22Rv1 (cell line): ENCODE results near the gene CNPY1.
"Not testable (repeated sequence)": the region's sequence is repeated elsewhere in the genome, so short reads cannot be mapped to it uniquely, and the experiment has no call there.

Experiments
- H3K27ac ChIP-seq: fragments of 450-650 bp; 2 replicates; pipeline ENCODE4 v1.5.1; 2017
- CTCF ChIP-seq: fragments of 450-650 bp; IDR thresholded peaks from 2 replicates; pipeline ENCODE4 v1.5.1; 2017; ENCODE audit warnings: mild to moderate bottlenecking
- ZFX ChIP-seq: fragments of 450-650 bp; IDR thresholded peaks from 2 replicates; pipeline ENCODE4 v1.6.1; 2017; ENCODE audit warnings: antibody characterized with exemption, borderline replicate concordance

Gene CNPY1

GRCh38 chr7:155565596-155565995, 19.2 kb upstream of the CNPY1 start:
- no peak overlapping the region for H3K27ac ChIP-seq
- no peak for TF ChIP-seq ZFX
- TF ChIP-seq CTCF: no peak

GRCh38 chr7:155562976-155563375, 16.6 kb upstream of the CNPY1 start:
- not testable (repeated sequence) for H3K27ac ChIP-seq

GRCh38 chr7:155562106-155562505, 15.7 kb upstream of the CNPY1 start:
- H3K27ac ChIP-seq: no peak overlapping the region
- TF ChIP-seq CTCF (no peak), ZFX (no peak)

- no peak for TF ChIP-seq CTCF
- no peak for TF ChIP-seq ZFX
- H3K27ac ChIP-seq: no peak overlapping the region
Measured at GRCh38 chr7:155560982-155561686, 14.8 kb upstream of the CNPY1 start.

GRCh38 chr7:155560196-155560885, 14.0 kb upstream of the CNPY1 start:
- no peak for TF ChIP-seq ZFX
- TF ChIP-seq CTCF: no peak

DNA sequence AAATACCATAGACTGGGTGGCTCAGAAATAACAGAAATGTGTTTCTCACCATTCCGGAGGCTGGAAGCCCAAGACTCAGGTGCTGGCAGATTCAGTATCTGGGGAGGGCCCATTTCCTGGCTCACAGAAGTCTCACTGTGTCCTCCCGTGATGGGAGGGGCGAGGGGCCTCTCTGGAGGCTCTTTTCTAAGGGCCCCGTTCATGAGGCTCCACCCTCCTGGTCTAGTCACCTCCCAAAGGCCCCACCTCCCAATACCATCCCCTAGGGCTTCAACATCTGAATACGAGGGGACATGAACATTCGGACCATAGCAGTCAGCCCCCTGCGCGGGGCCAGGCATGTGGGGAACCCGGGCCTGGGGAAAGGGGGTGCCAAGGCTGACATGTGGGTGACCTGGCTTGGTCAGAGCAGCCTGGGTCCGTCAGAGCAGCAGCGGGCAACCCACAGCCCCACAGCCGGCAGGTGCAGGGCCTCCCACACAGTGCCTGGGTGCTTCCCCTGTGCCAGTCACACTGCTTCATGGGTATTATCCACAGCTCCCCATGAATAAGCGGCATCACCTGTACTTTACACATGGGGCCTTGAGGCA, 13.3 kb upstream of the CNPY1 start:
- H3K27ac ChIP-seq: no peak overlapping the region
- TF ChIP-seq CTCF (no peak), ZFX (no peak)

More at GRCh38 chr7:155560196-155560885, 14.0 kb upstream of the CNPY1 start:
- H3K27ac ChIP-seq: no peak overlapping the region

DNA sequence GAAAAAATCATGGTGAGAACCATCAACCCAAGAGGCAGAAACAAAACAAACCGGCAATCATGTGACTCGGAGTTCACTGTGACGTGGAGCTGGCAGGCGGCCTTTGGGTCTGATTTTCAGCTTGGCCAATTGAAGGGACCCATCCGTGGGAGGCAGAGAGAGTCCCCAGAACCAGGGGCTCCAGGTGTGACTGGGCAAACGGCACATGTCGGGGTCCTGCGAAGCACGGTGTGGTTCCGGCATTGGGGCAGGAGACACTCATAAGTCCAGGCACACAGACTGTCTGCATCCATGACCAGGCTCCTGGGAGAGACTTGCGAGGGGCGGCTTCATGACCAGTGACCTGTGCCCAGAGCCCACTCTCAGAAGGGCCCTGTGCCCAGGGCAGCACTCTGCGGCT, 12.6 kb upstream of the CNPY1 start:
- TF ChIP-seq CTCF (no peak), ZFX (no peak)
- H3K27ac ChIP-seq: no peak overlapping the region
